Gastrocnemius medialis (tissue), 4 donors: ENCODE results near the gene POLR2A. TPM values are rescaled to one million over a fixed set of nuclear protein-coding genes. Genes with fewer than 3 reads are reported as not detected.

Experiments
- ATAC-seq, 2 donors: fragments of 150-250 bp; one replicate each; pipeline ENCODE4 v1.9.1; 2016
- DNase-seq, 2 donors: peaks; one replicate each; pipeline ENCODE4 v3.0.0-alpha.2; 2019
- H3K27ac ChIP-seq, 4 donors: fragments of 200-600 bp; sonication (generic); 1 replicate in 1 of 4; 2 replicates in 3 of 4; pipeline ENCODE4 v1.5.1; 2016 to 2018; ENCODE audit warnings: mild to moderate bottlenecking in 2 of 4, moderate library complexity in 1 of 4
- H3K27me3 ChIP-seq, 3 donors: fragments of 200-600 bp; sonication (generic) in 2 of 3; 1 replicate in 1 of 3; 2 replicates in 2 of 3; pipeline versions ENCODE4 v1.5.1 to v1.6.0; 2016 to 2019; ENCODE audit warnings: mild to moderate bottlenecking in 1 of 3, moderate library complexity in 1 of 3
- H3K36me3 ChIP-seq, 2 donors: fragments of 200-600 bp; sonication (generic) in 1 of 2; one replicate each; pipeline ENCODE4 v1.5.1; 2017 to 2018
- H3K4me1 ChIP-seq, 2 donors: fragments of 200-600 bp; sonication (generic) in 1 of 2; one replicate each; pipeline ENCODE4 v1.5.1; 2016 to 2017; ENCODE audit warnings: mild to moderate bottlenecking in 2 of 2
- H3K4me3 ChIP-seq, 4 donors: fragments of 200-600 bp; sonication (generic) in 3 of 4; 1 replicate in 1 of 4; 2 replicates in 3 of 4; pipeline ENCODE4 v1.5.1; 2016 to 2019; ENCODE audit warnings: mild to moderate bottlenecking in 2 of 4
- H3K9me3 ChIP-seq, 3 donors: fragments of 200-600 bp; sonication (generic) in 2 of 3; 1 replicate in 1 of 3; 2 replicates in 2 of 3; pipeline ENCODE4 v1.5.1; 2016 to 2019
- POLR2A ChIP-seq, 2 donors: fragments of 450-650 bp; IDR thresholded peaks; one replicate each; pipeline ENCODE4 v1.6.1; 2017; ENCODE audit warnings: antibody characterized with exemption in 2 of 2, mild to moderate bottlenecking in 2 of 2, moderate library complexity in 2 of 2
- in situ Hi-C, 4 donors: fragments of 200-750 bp; cut with MboI; loops; one replicate each; pipeline versions ENCODE4 v1.15.0 to v1.8.0; 2017; ENCODE audit warnings: low sequenced_read_pairs in 4 of 4
- intact Hi-C: fragments of 100-400 bp; cut with DNase I; formaldehyde crosslinking; loops from one replicate; pipeline ENCODE4 v1.15.1; 2023; ENCODE audit warnings: low total_unique reads
- total RNA-seq, 4 donors: library from RNA; depleted of rRNA; stranded (reverse); fragments of >200 nt; gene quantifications; one replicate each; pipeline versions ENCODE4 v1.1.0 to v1.2.3, GENCODE V29; 2016
- TF ChIP-seq, protein P1 (sequence below), 5 experiments: fragments of 450-650 bp in 3 of 5; fragments of 200-600 bp in 2 of 5; sonication (generic) in 2 of 5; IDR thresholded peaks in 4 of 5; conservative IDR thresholded peaks in 1 of 5; 1 replicate in 4 of 5; 2 replicates in 1 of 5; pipeline ENCODE4 v1.5.1; 2016 to 2019; ENCODE audit warnings: antibody characterized with exemption in 5 of 5, mild to moderate bottlenecking in 3 of 5, moderate library complexity in 3 of 5

POLR2A gene
- total RNA-seq, 4 donors from 2014 or later: 20.3 to 56.9 (median 39.3) TPM

GRCh38 chr17:7491583-7491982 lies 7.4 kb downstream of the POLR2A start:
- Histone ChIP-seq H3K4me1 (peaks cover 23 to 36% of the 10 kb centered on the region in 2 donors), H3K4me3 (no peak overlapping the region), H3K27ac (no peak overlapping the region), H3K36me3 (peaks cover 0 to 12% of the 10 kb centered on the region in 2 donors), H3K27me3 (no peaks in the 10 kb centered on the region), H3K9me3 (no peaks in the 10 kb centered on the region)
- ATAC-seq: no peak
- in situ Hi-C loops (no loop called here), intact Hi-C loops (no loop called here)
- no peak for DNase-seq
- TF ChIP-seq POLR2A (IDR thresholded peaks at IDR 0.05): no peak
- TF ChIP-seq, protein P1, sequence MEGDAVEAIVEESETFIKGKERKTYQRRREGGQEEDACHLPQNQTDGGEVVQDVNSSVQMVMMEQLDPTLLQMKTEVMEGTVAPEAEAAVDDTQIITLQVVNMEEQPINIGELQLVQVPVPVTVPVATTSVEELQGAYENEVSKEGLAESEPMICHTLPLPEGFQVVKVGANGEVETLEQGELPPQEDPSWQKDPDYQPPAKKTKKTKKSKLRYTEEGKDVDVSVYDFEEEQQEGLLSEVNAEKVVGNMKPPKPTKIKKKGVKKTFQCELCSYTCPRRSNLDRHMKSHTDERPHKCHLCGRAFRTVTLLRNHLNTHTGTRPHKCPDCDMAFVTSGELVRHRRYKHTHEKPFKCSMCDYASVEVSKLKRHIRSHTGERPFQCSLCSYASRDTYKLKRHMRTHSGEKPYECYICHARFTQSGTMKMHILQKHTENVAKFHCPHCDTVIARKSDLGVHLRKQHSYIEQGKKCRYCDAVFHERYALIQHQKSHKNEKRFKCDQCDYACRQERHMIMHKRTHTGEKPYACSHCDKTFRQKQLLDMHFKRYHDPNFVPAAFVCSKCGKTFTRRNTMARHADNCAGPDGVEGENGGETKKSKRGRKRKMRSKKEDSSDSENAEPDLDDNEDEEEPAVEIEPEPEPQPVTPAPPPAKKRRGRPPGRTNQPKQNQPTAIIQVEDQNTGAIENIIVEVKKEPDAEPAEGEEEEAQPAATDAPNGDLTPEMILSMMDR (IDR thresholded peaks at IDR 0.05 in 4 of 5, conservative IDR thresholded peaks at IDR 0.05 in 1 of 5): no peak

GRCh38 chr17:7493941-7494340 lies 9.8 kb downstream of the POLR2A start:
- ATAC-seq: no peak
- H3K4me3 ChIP-seq: no peak overlapping the region
- DNase-seq: no peak
- no peaks in the 10 kb centered on the region for H3K27me3 ChIP-seq
- TF ChIP-seq POLR2A (IDR thresholded peaks at IDR 0.05): no peak
- TF ChIP-seq, protein P1 (IDR thresholded peaks at IDR 0.05 in 4 of 5, conservative IDR thresholded peaks at IDR 0.05 in 1 of 5): no peak
- H3K27ac ChIP-seq: no peak overlapping the region
- H3K36me3 ChIP-seq: peaks cover 0 to 34% of the 10 kb centered on the region in 2 donors
- intact Hi-C loops: no loop called here
- H3K4me1 ChIP-seq: peaks cover 7 to 17% of the 10 kb centered on the region in 2 donors
- H3K9me3 ChIP-seq: no peaks in the 10 kb centered on the region
- in situ Hi-C loops: no loop called here

DNA sequence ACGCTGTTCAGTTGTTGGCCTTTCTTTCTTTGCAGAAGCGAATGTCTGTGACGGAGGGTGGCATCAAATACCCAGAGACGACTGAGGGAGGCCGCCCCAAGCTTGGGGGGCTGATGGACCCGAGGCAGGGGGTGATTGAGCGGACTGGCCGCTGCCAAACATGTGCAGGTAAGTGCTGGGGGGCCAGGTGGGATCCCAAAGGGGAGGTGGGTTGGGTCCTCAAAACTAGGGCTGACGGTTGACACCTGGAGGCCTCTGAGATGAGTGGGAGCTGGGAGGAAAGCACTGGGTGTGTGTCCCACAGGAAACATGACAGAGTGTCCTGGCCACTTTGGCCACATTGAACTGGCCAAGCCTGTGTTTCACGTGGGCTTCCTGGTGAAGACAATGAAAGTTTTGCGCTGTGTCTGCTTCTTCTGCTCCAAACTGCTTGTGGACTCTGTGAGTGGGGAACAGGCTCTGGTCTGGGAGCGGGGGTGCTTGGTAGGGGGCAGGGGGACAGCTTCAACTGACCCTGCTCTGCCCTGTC lies 11.8 kb downstream of the POLR2A start:
- Histone ChIP-seq H3K9me3 (no peaks in the 10 kb centered on the region), H3K4me3 (no peak overlapping the region), H3K4me1 (peaks cover 4 to 13% of the 10 kb centered on the region in 2 donors), H3K27me3 (no peaks in the 10 kb centered on the region), H3K27ac (peak overlapping the region in 3 of 4 donors; percentile 41 to 56 (median 49)), H3K36me3 (peaks cover 3 to 54% of the 10 kb centered on the region in 2 donors)
- intact Hi-C loops (no loop called here), in situ Hi-C loops (no loop called here)
- TF ChIP-seq, protein P1 (IDR thresholded peaks at IDR 0.05 in 4 of 5, conservative IDR thresholded peaks at IDR 0.05 in 1 of 5): no peak
- TF ChIP-seq POLR2A (IDR thresholded peaks at IDR 0.05): no peak
- DNase-seq: no peak
- ATAC-seq: no peak

GRCh38 chr17:7496470-7497183 lies 12.5 kb downstream of the POLR2A start:
- peak overlapping the region in 3 of 4 donors; percentile 41 to 56 (median 49) for H3K27ac ChIP-seq
- peaks cover 3 to 61% of the 10 kb centered on the region in 2 donors for H3K36me3 ChIP-seq
- H3K9me3 ChIP-seq: no peaks in the 10 kb centered on the region
- in situ Hi-C loops: no loop called here
- H3K4me3 ChIP-seq: no peak overlapping the region
- DNase-seq (no peak), ATAC-seq (peak in 1 of 2 donors; percentile 33)
- TF ChIP-seq, protein P1 (IDR thresholded peaks at IDR 0.05 in 4 of 5, conservative IDR thresholded peaks at IDR 0.05 in 1 of 5): no peak
- TF ChIP-seq POLR2A (IDR thresholded peaks at IDR 0.05): no peak
- H3K4me1 ChIP-seq: peaks cover 3 to 13% of the 10 kb centered on the region in 2 donors
- intact Hi-C loops: no loop called here
- H3K27me3 ChIP-seq: no peaks in the 10 kb centered on the region
